SK-N-SH treated with all-trans-retinoic acid at 6 μM for 48 hours (cell line): ENCODE measurements around the gene STXBP2.

Source experiments
- ARNTL ChIP-seq: fragments of 450-650 bp; formaldehyde crosslinking; IDR thresholded peaks from 2 replicates; pipeline ENCODE4 v1.5.0; 2020; ENCODE audit warnings: low read depth, mild to moderate bottlenecking, moderate library complexity, borderline replicate concordance
- CSDC2 ChIP-seq: fragments of 250-450 bp; sonication (Bioruptor Pico); IDR thresholded peaks from 2 replicates; pipeline ENCODE4 v1.5.0; 2020; ENCODE audit warnings: mild to moderate bottlenecking, moderate library complexity
- ESRRG ChIP-seq: fragments of 250-450 bp; sonication (Bioruptor Pico); IDR thresholded peaks from 2 replicates; pipeline ENCODE4 v1.6.1; 2021; ENCODE audit warnings: mild to moderate bottlenecking
- OSR1 ChIP-seq: fragments of 250-450 bp; sonication (Bioruptor Pico); IDR thresholded peaks from 2 replicates; pipeline ENCODE4 v1.8.0; 2022; ENCODE audit warnings: moderate library complexity, mild to moderate bottlenecking, inconsistent platforms
- TCF4 ChIP-seq: fragments of 250-450 bp; sonication (Bioruptor Pico); IDR thresholded peaks from 2 replicates; pipeline ENCODE4 v1.8.0; 2021; ENCODE audit warnings: mild to moderate bottlenecking, moderate library complexity, borderline replicate concordance
- TF ChIP-seq, protein P1 (sequence below): fragments of 250-450 bp; sonication (Bioruptor Pico); IDR thresholded peaks from 2 replicates; pipeline ENCODE4 v1.8.0; 2021; ENCODE audit warnings: low read depth, mild to moderate bottlenecking, moderate library complexity, borderline replicate concordance
- TF ChIP-seq, protein P2 (sequence below): fragments of 250-450 bp; sonication (Bioruptor Pico); IDR thresholded peaks from 2 replicates; pipeline ENCODE4 v1.5.1; 2020; ENCODE audit warnings: low read depth, mild to moderate bottlenecking, moderate library complexity

GRCh38 chr19:7632340-7633203 lies 4.3 kb upstream of the STXBP2 start:
- TF ChIP-seq, protein P1, sequence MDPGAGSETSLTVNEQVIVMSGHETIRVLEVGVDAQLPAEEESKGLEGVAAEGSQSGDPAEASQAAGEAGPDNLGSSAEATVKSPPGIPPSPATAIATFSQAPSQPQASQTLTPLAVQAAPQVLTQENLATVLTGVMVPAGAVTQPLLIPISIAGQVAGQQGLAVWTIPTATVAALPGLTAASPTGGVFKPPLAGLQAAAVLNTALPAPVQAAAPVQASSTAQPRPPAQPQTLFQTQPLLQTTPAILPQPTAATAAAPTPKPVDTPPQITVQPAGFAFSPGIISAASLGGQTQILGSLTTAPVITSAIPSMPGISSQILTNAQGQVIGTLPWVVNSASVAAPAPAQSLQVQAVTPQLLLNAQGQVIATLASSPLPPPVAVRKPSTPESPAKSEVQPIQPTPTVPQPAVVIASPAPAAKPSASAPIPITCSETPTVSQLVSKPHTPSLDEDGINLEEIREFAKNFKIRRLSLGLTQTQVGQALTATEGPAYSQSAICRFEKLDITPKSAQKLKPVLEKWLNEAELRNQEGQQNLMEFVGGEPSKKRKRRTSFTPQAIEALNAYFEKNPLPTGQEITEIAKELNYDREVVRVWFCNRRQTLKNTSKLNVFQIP (CRISPR knock-in tag) = no peak
- no peak for TF ChIP-seq CSDC2 (CRISPR knock-in tag)
- no peak for TF ChIP-seq ARNTL (CRISPR knock-in tag)
- TF ChIP-seq, protein P2, sequence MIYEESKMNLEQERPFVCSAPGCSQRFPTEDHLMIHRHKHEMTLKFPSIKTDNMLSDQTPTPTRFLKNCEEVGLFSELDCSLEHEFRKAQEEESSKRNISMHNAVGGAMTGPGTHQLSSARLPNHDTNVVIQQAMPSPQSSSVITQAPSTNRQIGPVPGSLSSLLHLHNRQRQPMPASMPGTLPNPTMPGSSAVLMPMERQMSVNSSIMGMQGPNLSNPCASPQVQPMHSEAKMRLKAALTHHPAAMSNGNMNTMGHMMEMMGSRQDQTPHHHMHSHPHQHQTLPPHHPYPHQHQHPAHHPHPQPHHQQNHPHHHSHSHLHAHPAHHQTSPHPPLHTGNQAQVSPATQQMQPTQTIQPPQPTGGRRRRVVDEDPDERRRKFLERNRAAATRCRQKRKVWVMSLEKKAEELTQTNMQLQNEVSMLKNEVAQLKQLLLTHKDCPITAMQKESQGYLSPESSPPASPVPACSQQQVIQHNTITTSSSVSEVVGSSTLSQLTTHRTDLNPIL (CRISPR knock-in tag) = no peak
- no peak for TF ChIP-seq ESRRG
- no peak for TF ChIP-seq OSR1 (CRISPR knock-in tag)
- no peak for TF ChIP-seq TCF4 (CRISPR knock-in tag)
